ENCODE data around the gene RNF144B.

GRCh38 chr6:18395177-18395855 lies 8.2 kb downstream of the RNF144B start:
- no peak for TF ChIP-seq POLR2AphosphoS2 (conservative IDR thresholded peaks at IDR 0.05; ENCODE audit: low read length)
- no peak for TF ChIP-seq PHF8 (IDR thresholded peaks at IDR 0.05; ENCODE audit: borderline replicate concordance, low read depth)
- no peak for TF ChIP-seq PBX3 (IDR thresholded peaks at IDR 0.05)
- no peak for TF ChIP-seq EP300 (IDR thresholded peaks at IDR 0.05)
- TF ChIP-seq REST (IDR thresholded peaks at IDR 0.05) = no peak
- TF ChIP-seq CTCF (IDR thresholded peaks at IDR 0.05) = no peak
- TF ChIP-seq POLR2A (IDR thresholded peaks at IDR 0.05; ENCODE audit: low read length) = no peak
- no peak for TF ChIP-seq USF2 (IDR thresholded peaks at IDR 0.05)
- TF ChIP-seq RCOR1 (IDR thresholded peaks at IDR 0.05; ENCODE audit: low read depth, low read length) = no peak
- TF ChIP-seq ELK1 (IDR thresholded peaks at IDR 0.05; ENCODE audit: low read depth, low read length) = no peak
- no peak for TF ChIP-seq BHLHE40 (IDR thresholded peaks at IDR 0.05; ENCODE audit: low read depth, low read length)
